B cell (primary cell): ENCODE data around the gene CYB5R3. TPM values are rescaled to one million over a fixed set of nuclear protein-coding genes. Genes with fewer than 3 reads are reported as not detected.
"Not testable (repeated sequence)": the region's sequence is repeated elsewhere in the genome, so short reads cannot be mapped to it uniquely, and the experiment has no call there.

Experiments
- ATAC-seq: fragments of 200-7000 bp; cut with Tn5 transposase; one replicate; pipeline ENCODE4 v1.10.0; 2021; ENCODE audit warnings: low read depth, mild to moderate bottlenecking, moderate number of reproducible peaks, moderate library complexity
- CTCF ChIA-PET: fragments of 350-600 bp; sonication (Branson Sonifier 250); formaldehyde crosslinking; loops from one replicate; lab custom pipeline; 2021; ENCODE audit warnings: antibody characterized with exemption, inconsistent platforms; lab: Charles Lee
- POLR2A ChIA-PET: fragments of 350-600 bp; sonication (Branson Sonifier 250); formaldehyde crosslinking; loops from one replicate; lab custom pipeline; 2021; ENCODE audit warnings: antibody characterized with exemption; lab: Charles Lee
- DNase-seq: peaks from one replicate; pipeline ENCODE4 v3.0.0; 2013
- H2AFZ ChIP-seq: 2 replicates; pipeline ENCODE4 v1.6.1; 2012; ENCODE audit warnings: mild to moderate bottlenecking, low read depth, low read length; ENCODE audit not compliant: insufficient read depth, poor library complexity, severe bottlenecking
- H3K27ac ChIP-seq, 2 donors: 1 replicate in 1 of 2; 2 replicates in 1 of 2; pipeline ENCODE4 v1.5.1; 2012 to 2013; ENCODE audit warnings: low read length in 2 of 2, mild to moderate bottlenecking in 2 of 2, moderate library complexity in 1 of 2
- H3K27me3 ChIP-seq, 4 experiments: fragments of 200-600 bp in 1 of 4; sonication (generic) in 1 of 4; replicated peaks in 1 of 4; 1 replicate in 2 of 4; 2 replicates in 2 of 4; pipeline versions ENCODE4 v1.6.1 to v1.7.0; 2013 to 2016; ENCODE audit warnings: low read length in 3 of 4, mild to moderate bottlenecking in 2 of 4, mixed read lengths in 1 of 4, moderate library complexity in 1 of 4; ENCODE audit not compliant: insufficient read depth in 4 of 4, control insufficient read depth in 3 of 4; ENCODE audit errors: control extremely low read depth in 1 of 4
- H3K36me3 ChIP-seq, 2 experiments: replicated peaks in 1 of 2; 1 replicate in 1 of 2; 2 replicates in 1 of 2; pipeline versions ENCODE4 v1.6.1 to v1.7.1; 2013; ENCODE audit warnings: low read length in 1 of 2; ENCODE audit not compliant: insufficient read depth in 2 of 2, control insufficient read depth in 1 of 2; ENCODE audit errors: control extremely low read depth in 1 of 2, extremely low read depth in 1 of 2
- H3K4me1 ChIP-seq, 2 donors: fragments of 200-600 bp in 1 of 2; sonication (generic) in 1 of 2; 1 replicate in 1 of 2; 2 replicates in 1 of 2; pipeline versions ENCODE4 v1.5.1 to v1.6.1; 2013 to 2017; ENCODE audit warnings: low read length in 2 of 2; ENCODE audit not compliant: control insufficient read depth in 2 of 2, insufficient read depth in 2 of 2
- H3K4me2 ChIP-seq: replicated peaks from 2 replicates; pipeline ENCODE3; 2012; ENCODE audit warnings: mild to moderate bottlenecking, low read depth, low read length; ENCODE audit not compliant: poor library complexity, severe bottlenecking
- H3K4me3 ChIP-seq, 5 experiments: fragments of 200-600 bp in 1 of 5; sonication (generic) in 1 of 5; 1 replicate in 3 of 5; 2 replicates in 2 of 5; pipeline versions ENCODE4 v1.5.1 to v1.7.0; 2011 to 2016; ENCODE audit warnings: low read length in 4 of 5, mild to moderate bottlenecking in 4 of 5, low read depth in 2 of 5, control low read depth in 1 of 5, moderate library complexity in 1 of 5; ENCODE audit not compliant: insufficient read depth in 1 of 5; ENCODE audit errors: control extremely low read depth in 1 of 5, extremely low read depth in 1 of 5
- H3K79me2 ChIP-seq: fragments of 200-600 bp; sonication (generic); one replicate; pipeline ENCODE4 v1.6.0; 2016; ENCODE audit warnings: low read length; ENCODE audit not compliant: control insufficient read depth, insufficient read depth
- H3K9ac ChIP-seq: fragments of 200-600 bp; sonication (generic); 2 replicates; pipeline ENCODE4 v1.6.1; 2017; ENCODE audit warnings: mild to moderate bottlenecking, low read length, moderate library complexity
- H3K9me3 ChIP-seq, 3 donors: one replicate each; pipeline versions ENCODE4 v1.6.1 to v1.7.1; 2013; ENCODE audit warnings: low read length in 2 of 3; ENCODE audit not compliant: control insufficient read depth in 2 of 3, insufficient read depth in 1 of 3; ENCODE audit errors: control extremely low read depth in 1 of 3
- H4K20me1 ChIP-seq: 2 replicates; pipeline ENCODE4 v1.6.0; 2012; ENCODE audit warnings: mild to moderate bottlenecking, low read length; ENCODE audit not compliant: insufficient read depth, control insufficient read depth, poor library complexity, severe bottlenecking
- H3K27ac Mint-ChIP-seq: one replicate; pipeline ENCODE4 v1.8.0; 2021; ENCODE audit warnings: mixed read lengths
- H3K27me3 Mint-ChIP-seq: one replicate; pipeline ENCODE4 v1.8.0; 2021; ENCODE audit warnings: mixed read lengths
- H3K4me1 Mint-ChIP-seq: one replicate; pipeline ENCODE4 v1.8.0; 2021; ENCODE audit warnings: mixed read lengths
- H3K4me3 Mint-ChIP-seq: one replicate; pipeline ENCODE4 v1.8.0; 2021; ENCODE audit warnings: mixed read lengths
- H3K9me3 Mint-ChIP-seq: one replicate; pipeline ENCODE4 v1.8.0; 2022; ENCODE audit warnings: mixed read lengths; ENCODE audit not compliant: insufficient read depth
- EZH2 ChIP-seq: IDR thresholded peaks from 2 replicates; pipeline ENCODE4 v1.6.1; 2012; ENCODE audit warnings: borderline replicate concordance, low read depth, mild to moderate bottlenecking, moderate library complexity, low read length; ENCODE audit not compliant: insufficient read depth, poor library complexity, severe bottlenecking
- WGBS: methylation state at CpG from one replicate; pipeline ENCODE4 v1.1.5; 2013; ENCODE audit warnings: missing lambda C conversion rate; ENCODE audit not compliant: insufficient coverage; 5-methylcytosine and 5-hydroxymethylcytosine counted together
- intact Hi-C: fragments of 100-400 bp; cut with micrococcal nuclease; formaldehyde crosslinking; loops from one replicate; pipeline ENCODE4 v1.10.0; 2022
- polyA plus RNA-seq: library from polyadenylated mRNA; depleted of rRNA; stranded (reverse); fragments of >200 nt; gene quantifications from 2 replicates; pipeline ENCODE4 v1.2.3, GENCODE V29; 2012
- total RNA-seq, 2 donors: library from RNA; stranded (reverse); fragments of 120-200 nt in 1 of 2; gene quantifications; 1 replicate in 1 of 2; 2 replicates in 1 of 2; pipeline versions ENCODE4 v1.2.3 to v1.2.4, GENCODE V29; 2013 to 2022
- TF ChIP-seq, protein P1 (sequence below): fragments of 200-600 bp; IDR thresholded peaks from one replicate; pipeline ENCODE4 v1.8.0; 2022; ENCODE audit warnings: antibody characterized with exemption, mild to moderate bottlenecking

The CYB5R3 gene
- total and polyA plus RNA-seq, 2 donors (not counting 1 experiment from before 2014, with no cell fraction given): 60.8 to 79.2 TPM

GRCh38 chr22:42608823-42609361 lies 40.3 kb downstream of the CYB5R3 start:
- H3K9ac ChIP-seq: no peak overlapping the region
- H3K4me3 ChIP-seq: no peak overlapping the region
- TF ChIP-seq EZH2: no peak
- TF ChIP-seq, protein P1, sequence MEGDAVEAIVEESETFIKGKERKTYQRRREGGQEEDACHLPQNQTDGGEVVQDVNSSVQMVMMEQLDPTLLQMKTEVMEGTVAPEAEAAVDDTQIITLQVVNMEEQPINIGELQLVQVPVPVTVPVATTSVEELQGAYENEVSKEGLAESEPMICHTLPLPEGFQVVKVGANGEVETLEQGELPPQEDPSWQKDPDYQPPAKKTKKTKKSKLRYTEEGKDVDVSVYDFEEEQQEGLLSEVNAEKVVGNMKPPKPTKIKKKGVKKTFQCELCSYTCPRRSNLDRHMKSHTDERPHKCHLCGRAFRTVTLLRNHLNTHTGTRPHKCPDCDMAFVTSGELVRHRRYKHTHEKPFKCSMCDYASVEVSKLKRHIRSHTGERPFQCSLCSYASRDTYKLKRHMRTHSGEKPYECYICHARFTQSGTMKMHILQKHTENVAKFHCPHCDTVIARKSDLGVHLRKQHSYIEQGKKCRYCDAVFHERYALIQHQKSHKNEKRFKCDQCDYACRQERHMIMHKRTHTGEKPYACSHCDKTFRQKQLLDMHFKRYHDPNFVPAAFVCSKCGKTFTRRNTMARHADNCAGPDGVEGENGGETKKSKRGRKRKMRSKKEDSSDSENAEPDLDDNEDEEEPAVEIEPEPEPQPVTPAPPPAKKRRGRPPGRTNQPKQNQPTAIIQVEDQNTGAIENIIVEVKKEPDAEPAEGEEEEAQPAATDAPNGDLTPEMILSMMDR: no peak
- H3K27me3 ChIP-seq: no peaks in the 10 kb centered on the region
- Mint-ChIP-seq H3K27me3 (no peaks in the 10 kb centered on the region), H3K4me1 (peaks cover 50% of the 10 kb centered on the region), H3K27ac (no peak overlapping the region), H3K4me3 (no peak overlapping the region), H3K9me3 (no peaks in the 10 kb centered on the region)
- ATAC-seq (no peak), DNase-seq (no peak)
- intact Hi-C loops: no loop called here
- no peak overlapping the region for H3K4me2 ChIP-seq
- POLR2A ChIA-PET: interaction anchor here (0.5 kb wide), 1 partner anchor 27 kb away, joined by 3 read pairs; no protein-coding TSS in a partner anchor
- H2AFZ ChIP-seq: no peak overlapping the region
- H3K4me1 ChIP-seq: peaks cover 18 to 34% of the 10 kb centered on the region in 2 donors
- peaks cover 95% of the 10 kb centered on the region for H4K20me1 ChIP-seq
- peaks cover 6 to 60% of the 10 kb centered on the region in 2 experiments for H3K36me3 ChIP-seq
- H3K79me2 ChIP-seq: peaks cover 96% of the 10 kb centered on the region
- CTCF ChIA-PET: no interaction called here
- H3K9me3 ChIP-seq: no peaks in the 10 kb centered on the region
- no peak overlapping the region for H3K27ac ChIP-seq
- 92% methylated on average over 9 of the region's 11 CpGs for WGBS

DNA sequence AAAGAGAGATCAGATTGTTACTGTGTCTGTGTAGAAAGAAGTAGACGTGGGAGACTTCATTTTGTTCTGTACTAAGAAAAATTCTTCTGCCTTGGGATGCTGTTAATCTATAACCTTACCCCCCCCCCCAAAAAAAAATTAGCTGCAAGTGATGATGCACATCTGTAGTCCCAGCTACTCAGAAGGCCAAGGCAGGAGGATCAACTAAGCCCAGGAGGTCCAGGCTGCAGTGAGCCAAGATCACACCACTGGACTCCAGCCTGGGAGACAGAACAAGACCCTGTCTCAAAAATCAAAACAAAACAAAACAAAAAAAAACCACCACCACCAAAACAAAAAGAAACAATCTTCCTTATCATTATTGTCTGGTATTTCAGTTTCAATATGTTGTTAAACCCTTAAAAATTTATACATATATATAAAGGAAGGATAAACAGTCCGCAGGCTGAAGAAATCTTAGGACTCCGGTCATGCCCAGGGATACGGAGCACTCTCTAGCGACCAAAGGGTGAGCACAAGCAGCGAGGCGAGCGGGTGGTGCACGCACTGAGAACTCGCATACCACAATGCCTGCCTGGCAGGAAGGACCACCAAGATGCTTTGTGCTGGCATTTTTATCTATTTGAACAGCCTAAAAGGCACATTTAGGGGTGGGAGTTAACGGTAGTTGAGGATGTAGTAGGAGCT lies 40.9 kb downstream of the CYB5R3 start:
- TF ChIP-seq, protein P1: no peak
- TF ChIP-seq EZH2: no peak
- ATAC-seq: no peak
- no peaks in the 10 kb centered on the region for H3K27me3 Mint-ChIP-seq
- H3K79me2 ChIP-seq: peaks cover 100% of the 10 kb centered on the region
- H3K4me3 Mint-ChIP-seq: no peak overlapping the region
- no peak overlapping the region for H3K9ac ChIP-seq
- intact Hi-C loops: no loop called here
- peaks cover 98% of the 10 kb centered on the region for H4K20me1 ChIP-seq
- peaks cover 16 to 28% of the 10 kb centered on the region in 2 donors for H3K4me1 ChIP-seq
- no peaks in the 10 kb centered on the region for H3K27me3 ChIP-seq
- WGBS: 93% methylated on average over 9 of the region's 11 CpGs
- peaks cover 50% of the 10 kb centered on the region for H3K4me1 Mint-ChIP-seq
- no peak overlapping the region for H3K4me3 ChIP-seq
- H3K27ac ChIP-seq: no peak overlapping the region
- H3K36me3 ChIP-seq: peaks cover 6 to 64% of the 10 kb centered on the region in 2 experiments
- no peaks in the 10 kb centered on the region for H3K9me3 Mint-ChIP-seq
- H3K9me3 ChIP-seq: no peaks in the 10 kb centered on the region
- DNase-seq: no peak
- POLR2A ChIA-PET: no interaction called here
- CTCF ChIA-PET: no interaction called here
- no peak overlapping the region for H3K4me2 ChIP-seq
- no peak overlapping the region for H3K27ac Mint-ChIP-seq
- no peak overlapping the region for H2AFZ ChIP-seq

- H2AFZ ChIP-seq, CTCF ChIA-PET, DNase-seq, H3K4me3 ChIP-seq, H3K27ac ChIP-seq, H3K9ac ChIP-seq, H3K27ac Mint-ChIP-seq, POLR2A ChIA-PET, H3K9me3 Mint-ChIP-seq, H3K9me3 ChIP-seq, H3K27me3 Mint-ChIP-seq, H3K4me2 ChIP-seq, H3K27me3 ChIP-seq, ATAC-seq, intact Hi-C loops, H3K4me3 Mint-ChIP-seq: not testable (repeated sequence)
- H3K79me2 ChIP-seq: peaks cover 100% of the 10 kb centered on the region
- peaks cover 47% of the 10 kb centered on the region for H3K4me1 Mint-ChIP-seq
- H4K20me1 ChIP-seq: peaks cover 98% of the 10 kb centered on the region
- peaks cover 6 to 64% of the 10 kb centered on the region in 2 experiments for H3K36me3 ChIP-seq
- peaks cover 9 to 21% of the 10 kb centered on the region in 2 donors for H3K4me1 ChIP-seq
- 94% methylated on average over 27 of the region's 31 CpGs for WGBS
Observed at GRCh38 chr22:42607641-42608040, 41.6 kb downstream of the CYB5R3 start.
